ENCODE results near the gene WDR86.

Gene WDR86

GRCh38 chr7:151415375-151416105 is 5.7 kb upstream of the WDR86 start:
- CTCF ChIA-PET, result no interaction called here
- POLR2A ChIA-PET, result no interaction called here
- TF ChIP-seq TARDBP (IDR thresholded peaks at IDR 0.05), result no peak
- TF ChIP-seq SUZ12 (IDR thresholded peaks at IDR 0.05), result no peak
- no peak for TF ChIP-seq L3MBTL2 (conservative IDR thresholded peaks at IDR 0.05)
- no peak for TF ChIP-seq ARNT (IDR thresholded peaks at IDR 0.05)
- no peak for TF ChIP-seq SP1 (IDR thresholded peaks at IDR 0.05)
- no peak for TF ChIP-seq ELF4 (IDR thresholded peaks at IDR 0.05)
- TF ChIP-seq FOXM1 (IDR thresholded peaks at IDR 0.05; ENCODE audit: borderline replicate concordance), result no peak
- TF ChIP-seq HDGF (IDR thresholded peaks at IDR 0.05; ENCODE audit: borderline replicate concordance), result no peak
- no peak for TF ChIP-seq LEF1 (IDR thresholded peaks at IDR 0.05; ENCODE audit: borderline replicate concordance)
- DNase-seq (ENCODE audit: extremely low spot score), result no peak

GRCh38 chr7:151413241-151413640 is 3.4 kb upstream of the WDR86 start:
- ChIA-PET CTCF (no interaction called here), POLR2A (no interaction called here)
- DNase-seq (ENCODE audit: extremely low spot score), result no peak
- TF ChIP-seq SUZ12 (IDR thresholded peaks at IDR 0.05) (no peak), L3MBTL2 (conservative IDR thresholded peaks at IDR 0.05) (no peak), SP1 (IDR thresholded peaks at IDR 0.05) (no peak), CTBP1 (IDR thresholded peaks at IDR 0.05; ENCODE audit: borderline replicate concordance) (no peak)

GRCh38 chr7:151412318-151412717 is 2.5 kb upstream of the WDR86 start:
- DNase-seq (ENCODE audit: extremely low spot score), result no peak
- CTCF ChIA-PET, result no interaction called here
- POLR2A ChIA-PET, result no interaction called here
- no peak for TF ChIP-seq FOXM1 (IDR thresholded peaks at IDR 0.05; ENCODE audit: borderline replicate concordance)
- no peak for TF ChIP-seq CTBP1 (IDR thresholded peaks at IDR 0.05; ENCODE audit: borderline replicate concordance)
- no peak for TF ChIP-seq BHLHE40 (IDR thresholded peaks at IDR 0.05; ENCODE audit: borderline replicate concordance)
- no peak for TF ChIP-seq LEF1 (IDR thresholded peaks at IDR 0.05; ENCODE audit: borderline replicate concordance)
- TF ChIP-seq ZNF384 (IDR thresholded peaks at IDR 0.05), result no peak
- no peak for TF ChIP-seq L3MBTL2 (conservative IDR thresholded peaks at IDR 0.05)
- no peak for TF ChIP-seq ARNT (IDR thresholded peaks at IDR 0.05)
- no peak for TF ChIP-seq NFRKB (IDR thresholded peaks at IDR 0.05)
- TF ChIP-seq TARDBP (IDR thresholded peaks at IDR 0.05), result no peak
- TF ChIP-seq HDGF (IDR thresholded peaks at IDR 0.05; ENCODE audit: borderline replicate concordance), result no peak
- TF ChIP-seq SP1 (IDR thresholded peaks at IDR 0.05), result no peak
- no peak for TF ChIP-seq PKNOX1 (IDR thresholded peaks at IDR 0.05)
- TF ChIP-seq ELF4 (IDR thresholded peaks at IDR 0.05), result no peak

GRCh38 chr7:151411551-151411950 is 1.7 kb upstream of the WDR86 start:
- TF ChIP-seq FOXM1 (IDR thresholded peaks at IDR 0.05; ENCODE audit: borderline replicate concordance), result no peak
- no peak for TF ChIP-seq L3MBTL2 (conservative IDR thresholded peaks at IDR 0.05)
- no peak for TF ChIP-seq LEF1 (IDR thresholded peaks at IDR 0.05; ENCODE audit: borderline replicate concordance)
- no peak for TF ChIP-seq SUZ12 (IDR thresholded peaks at IDR 0.05)
- no peak for TF ChIP-seq PKNOX1 (IDR thresholded peaks at IDR 0.05)
- ChIA-PET CTCF (interaction anchor here (0.6 kb wide), 1 partner anchor 386 kb away, joined by 4 read pairs; no protein-coding TSS in a partner anchor), POLR2A (no interaction called here)
- DNase-seq (ENCODE audit: extremely low spot score), result no peak

GRCh38 chr7:151410405-151411390 is 860 bp upstream of the WDR86 start:
- ChIA-PET POLR2A (no interaction called here), CTCF (no interaction called here)
- no peak for TF ChIP-seq ZNF384 (IDR thresholded peaks at IDR 0.05)
- no peak for TF ChIP-seq LEF1 (IDR thresholded peaks at IDR 0.05; ENCODE audit: borderline replicate concordance)
- no peak for TF ChIP-seq L3MBTL2 (conservative IDR thresholded peaks at IDR 0.05)
- TF ChIP-seq ELF4 (IDR thresholded peaks at IDR 0.05), result no peak
- no peak for TF ChIP-seq ARNT (IDR thresholded peaks at IDR 0.05)
- TF ChIP-seq FOXK2 (IDR thresholded peaks at IDR 0.05), result no peak
- TF ChIP-seq FOXM1 (IDR thresholded peaks at IDR 0.05; ENCODE audit: borderline replicate concordance), result no peak
- no peak for TF ChIP-seq NFRKB (IDR thresholded peaks at IDR 0.05)
- TF ChIP-seq SUZ12 (IDR thresholded peaks at IDR 0.05), result no peak
- no peak for TF ChIP-seq FOXA1 (IDR thresholded peaks at IDR 0.05)
- TF ChIP-seq PKNOX1 (IDR thresholded peaks at IDR 0.05), result no peak
- no peak for TF ChIP-seq HDGF (IDR thresholded peaks at IDR 0.05; ENCODE audit: borderline replicate concordance)
- TF ChIP-seq CTBP1 (IDR thresholded peaks at IDR 0.05; ENCODE audit: borderline replicate concordance), result no peak
- TF ChIP-seq SP1 (IDR thresholded peaks at IDR 0.05), result no peak
- no peak for TF ChIP-seq TARDBP (IDR thresholded peaks at IDR 0.05)
- no peak for TF ChIP-seq BHLHE40 (IDR thresholded peaks at IDR 0.05; ENCODE audit: borderline replicate concordance)
- no peak for DNase-seq (ENCODE audit: extremely low spot score)

All from HEK293T (cell line).